IMR-90 (cell line): ENCODE data around the gene COL23A1. TPM values are rescaled to one million over a fixed set of nuclear protein-coding genes. Genes with fewer than 3 reads are reported as not detected.

Experiments
- ATAC-seq: fragments of 200-7000 bp; cut with Tn5 transposase; 2 replicates; pipeline ENCODE4 v1.9.1; 2020; ENCODE audit warnings: low read depth, mild to moderate bottlenecking, moderate library complexity
- BruUV-seq: library from RNA; stranded (reverse); fragments of 400-500 nt; replicated peaks from 2 replicates; lab custom pipeline; 2021; lab: Mats Ljungman, UMichigan
- CTCF ChIA-PET: fragments of 300-600 bp; formaldehyde crosslinking; extraction: SDS; loops from one replicate; lab custom pipeline; 2021; ENCODE audit warnings: antibody characterized with exemption; lab: Yijun Ruan, JAX
- POLR2A ChIA-PET: fragments of 300-600 bp; sonication (Branson Sonifier 250); formaldehyde crosslinking; loops from one replicate; lab custom pipeline; 2022; ENCODE audit warnings: antibody characterized with exemption; ENCODE audit not compliant: unreplicated experiment; lab: Charles Lee
- DNase-seq: peaks from one replicate; pipeline ENCODE4 v3.0.0; 2013
- H2AFZ ChIP-seq: replicated peaks from 2 replicates; pipeline ENCODE3; 2013; ENCODE audit warnings: low read length, mild to moderate bottlenecking; ENCODE audit not compliant: poor library complexity
- H2AK5ac ChIP-seq: 2 replicates; pipeline ENCODE4 v1.6.1; 2013; ENCODE audit warnings: low read depth, low read length, inconsistent platforms
- H2AK9ac ChIP-seq: replicated peaks from 2 replicates; pipeline ENCODE3; 2013; ENCODE audit warnings: mild to moderate bottlenecking, low read depth, low read length, moderate library complexity; ENCODE audit not compliant: poor library complexity
- H2BK120ac ChIP-seq: 2 replicates; pipeline ENCODE4 v1.6.1; 2013; ENCODE audit warnings: low read depth, low read length, inconsistent platforms
- H2BK15ac ChIP-seq: 3 replicates; pipeline ENCODE4 v1.6.1; 2013; ENCODE audit warnings: low read depth, low read length, inconsistent platforms
- H2BK20ac ChIP-seq: 2 replicates; pipeline ENCODE4 v1.6.1; 2013; ENCODE audit warnings: low read depth, mild to moderate bottlenecking, inconsistent platforms, low read length, moderate library complexity
- H2BK5ac ChIP-seq: 2 replicates; pipeline ENCODE4 v1.6.1; 2013; ENCODE audit warnings: mild to moderate bottlenecking, low read depth, low read length, inconsistent platforms; ENCODE audit not compliant: poor library complexity, severe bottlenecking
- H3K14ac ChIP-seq: replicated peaks from 2 replicates; pipeline ENCODE4 v1.6.1; 2013; ENCODE audit warnings: low read depth, low read length, inconsistent platforms
- H3K18ac ChIP-seq: 2 replicates; pipeline ENCODE4 v1.6.1; 2013; ENCODE audit warnings: low read depth, low read length, control low read depth
- H3K23ac ChIP-seq: 2 replicates; pipeline ENCODE4 v1.6.1; 2013; ENCODE audit warnings: low read depth, low read length, inconsistent platforms
- H3K27ac ChIP-seq: 2 replicates; pipeline ENCODE4 v1.5.1; 2013; ENCODE audit warnings: mild to moderate bottlenecking, control low read depth, low read length; ENCODE audit not compliant: insufficient read depth
- H3K27me3 ChIP-seq: 2 replicates; pipeline ENCODE4 v1.6.1; 2013; ENCODE audit warnings: low read length; ENCODE audit not compliant: control insufficient read depth, insufficient read depth
- H3K36me3 ChIP-seq: 2 replicates; pipeline ENCODE4 v1.6.1; 2013; ENCODE audit warnings: low read length, mixed read lengths; ENCODE audit not compliant: control insufficient read depth, insufficient read depth
- H3K4ac ChIP-seq: 2 replicates; pipeline ENCODE4 v1.6.1; 2013; ENCODE audit warnings: low read depth, low read length, inconsistent platforms
- H3K4me1 ChIP-seq: 2 replicates; pipeline ENCODE4 v1.6.1; 2013; ENCODE audit warnings: low read length, mixed read lengths; ENCODE audit not compliant: control insufficient read depth, insufficient read depth
- H3K4me2 ChIP-seq: 2 replicates; pipeline ENCODE4 v1.6.1; 2013; ENCODE audit warnings: low read depth, mild to moderate bottlenecking, control low read depth, low read length, moderate library complexity
- H3K4me3 ChIP-seq: 2 replicates; pipeline ENCODE4 v1.5.1; 2013; ENCODE audit warnings: low read depth, mild to moderate bottlenecking, control low read depth, low read length, moderate library complexity; ENCODE audit not compliant: insufficient read depth
- H3K56ac ChIP-seq: 2 replicates; pipeline ENCODE4 v1.6.1; 2013; ENCODE audit warnings: low read length, inconsistent platforms; ENCODE audit not compliant: insufficient read depth; ENCODE audit errors: extremely low read depth
- H3K79me1 ChIP-seq, 2 experiments: 2 replicates each; pipeline ENCODE4 v1.6.1; 2013; ENCODE audit warnings: low read length in 2 of 2, inconsistent platforms in 1 of 2, low read depth in 1 of 2
- H3K9ac ChIP-seq: 2 replicates; pipeline ENCODE4 v1.6.1; 2013; ENCODE audit warnings: low read depth, low read length, control low read depth
- H3K9me1 ChIP-seq: 2 replicates; pipeline ENCODE4 v1.6.1; 2013; ENCODE audit warnings: low read length, inconsistent platforms; ENCODE audit not compliant: insufficient read depth
- H3K9me3 ChIP-seq: 2 replicates; pipeline ENCODE4 v1.6.1; 2013; ENCODE audit warnings: low read length; ENCODE audit not compliant: control insufficient read depth, insufficient read depth
- H4K20me1 ChIP-seq: 2 replicates; pipeline ENCODE4 v1.6.1; 2013; ENCODE audit warnings: low read length, inconsistent platforms; ENCODE audit not compliant: insufficient read depth
- H4K5ac ChIP-seq: 2 replicates; pipeline ENCODE4 v1.6.1; 2013; ENCODE audit warnings: mild to moderate bottlenecking, low read depth, low read length, control low read depth
- H4K8ac ChIP-seq, 2 experiments: 2 replicates each; pipeline ENCODE4 v1.6.1; 2013; ENCODE audit warnings: low read depth in 2 of 2, low read length in 2 of 2, control low read depth in 1 of 2, inconsistent platforms in 1 of 2
- H4K91ac ChIP-seq: 2 replicates; pipeline ENCODE4 v1.6.1; 2013; ENCODE audit warnings: low read depth, low read length, inconsistent platforms; ENCODE audit not compliant: insufficient read depth
- BHLHE40 ChIP-seq: fragments of 150-350 bp; IDR thresholded peaks from 2 replicates; pipeline ENCODE4 v1.6.1; 2016; ENCODE audit warnings: mild to moderate bottlenecking, low read depth, low read length
- CEBPB ChIP-seq: IDR thresholded peaks from 2 replicates; pipeline ENCODE4 v1.6.1; 2012; ENCODE audit warnings: low read depth, low read length, improper control_type of control experiment
- CHD1 ChIP-seq: IDR thresholded peaks from 2 replicates; pipeline ENCODE4 v1.6.1; 2012; ENCODE audit warnings: low read depth, low read length, improper control_type of control experiment
- CTCF ChIP-seq: conservative IDR thresholded peaks from 2 replicates; pipeline ENCODE4 v1.5.1; 2012; ENCODE audit warnings: mild to moderate bottlenecking, low read depth, low read length, improper control_type of control experiment
- ELK1 ChIP-seq: fragments of 150-350 bp; IDR thresholded peaks from 2 replicates; pipeline ENCODE4 v1.6.1; 2016; ENCODE audit warnings: low read depth, mild to moderate bottlenecking, low read length, moderate library complexity, borderline replicate concordance
- FOS ChIP-seq: fragments of 150-350 bp; IDR thresholded peaks from 2 replicates; pipeline ENCODE4 v1.6.1; 2016; ENCODE audit warnings: low read depth, low read length
- MAFK ChIP-seq: IDR thresholded peaks from 2 replicates; pipeline ENCODE4 v1.6.1; 2012; ENCODE audit warnings: low read depth, low read length, improper control_type of control experiment
- MAZ ChIP-seq: IDR thresholded peaks from 2 replicates; pipeline ENCODE4 v1.6.1; 2012; ENCODE audit warnings: low read depth, mild to moderate bottlenecking, low read length, improper control_type of control experiment, moderate library complexity, borderline replicate concordance
- MXI1 ChIP-seq: IDR thresholded peaks from 2 replicates; pipeline ENCODE4 v1.6.1; 2012; ENCODE audit warnings: low read depth, mild to moderate bottlenecking, low read length, moderate library complexity, borderline replicate concordance
- NFE2L2 ChIP-seq: fragments of 150-350 bp; IDR thresholded peaks from 2 replicates; pipeline ENCODE4 v1.6.1; 2016; ENCODE audit warnings: low read depth, mild to moderate bottlenecking, low read length
- POLR2A ChIP-seq: IDR thresholded peaks from 2 replicates; pipeline ENCODE4 v1.6.1; 2012; ENCODE audit warnings: mild to moderate bottlenecking, low read depth, low read length
- RAD21 ChIP-seq: IDR thresholded peaks from 2 replicates; pipeline ENCODE4 v1.6.1; 2012; ENCODE audit warnings: low read length, improper control_type of control experiment
- RCOR1 ChIP-seq: IDR thresholded peaks from 2 replicates; pipeline ENCODE4 v1.6.1; 2012; ENCODE audit warnings: mild to moderate bottlenecking, low read length, improper control_type of control experiment; ENCODE audit not compliant: insufficient replicate concordance
- RFX5 ChIP-seq: IDR thresholded peaks from 2 replicates; pipeline ENCODE4 v1.8.0; 2012; ENCODE audit warnings: low read depth, mild to moderate bottlenecking, low read length, moderate library complexity
- SMC3 ChIP-seq: fragments of 150-350 bp; IDR thresholded peaks from 2 replicates; pipeline ENCODE4 v1.6.1; 2016; ENCODE audit warnings: low read depth, mild to moderate bottlenecking, antibody characterized with exemption, low read length, moderate library complexity
- USF2 ChIP-seq: fragments of 150-350 bp; IDR thresholded peaks from 2 replicates; pipeline ENCODE4 v1.6.1; 2017; ENCODE audit warnings: mild to moderate bottlenecking, antibody characterized with exemption, low read length, low read depth
- WGBS, 2 experiments: methylation state at CpG; one replicate each; pipeline versions ENCODE4 v1.1.5 to v1.1.7; 2013; ENCODE audit warnings: missing lambda C conversion rate in 2 of 2; ENCODE audit not compliant: insufficient read length in 1 of 2; ENCODE audit errors: extremely low coverage in 2 of 2; 5-methylcytosine and 5-hydroxymethylcytosine counted together
- dilution Hi-C: fragments of 300-500 bp; cut with HindIII; formaldehyde crosslinking; loops from one replicate; pipeline ENCODE4 v1.14.3; 2018; ENCODE audit warnings: low sequenced_read_pairs; ENCODE audit not compliant: unreplicated experiment
- in situ Hi-C: fragments of 300-500 bp; cut with MboI; formaldehyde crosslinking; loops from 3 replicates; pipeline ENCODE4 v1.14.3; 2019; ENCODE audit warnings: low sequenced_read_pairs, inconsistent platforms, mixed read lengths
- intact Hi-C: fragments of 100-400 bp; cut with micrococcal nuclease; formaldehyde crosslinking; loops from 2 replicates; pipeline ENCODE4 v1.10.0; 2022
- polyA plus RNA-seq, 3 experiments: library from polyadenylated mRNA; depleted of rRNA; stranded (reverse); fragments of >200 nt; gene quantifications; 2 replicates each; pipeline ENCODE4 v1.2.3, GENCODE V29; 2012; ENCODE audit warnings: low replicate concordance in 1 of 3
- total RNA-seq: library from RNA; depleted of rRNA; stranded (reverse); fragments of >200 nt; gene quantifications from 2 replicates; pipeline ENCODE4 v1.2.3, GENCODE V29; 2012

COL23A1 gene
- total and polyA plus RNA-seq, 2 of the 4 experiments (the other 2 are of a cell fraction) = not detected

- Histone ChIP-seq H4K91ac (no peak overlapping the region), H3K79me1 (peaks cover 0 to 4% of the 10 kb centered on the region in 2 experiments; a peak in 1 of 4 replicates), H3K27me3 (no peaks in the 10 kb centered on the region; the same call in none of the 2 replicates), H4K20me1 (peaks cover 10% of the 10 kb centered on the region), H3K18ac (no peak overlapping the region), H2AK5ac (no peak overlapping the region), H2BK15ac (no peak overlapping the region), H4K5ac (no peak overlapping the region), H3K4ac (no peak overlapping the region), H3K9ac (no peak overlapping the region), H2BK120ac (no peak overlapping the region), H3K36me3 (no peaks in the 10 kb centered on the region), H2BK5ac (no peak overlapping the region), H3K4me3 (no peak overlapping the region), H4K8ac (no peak overlapping the region), H3K4me2 (no peak overlapping the region; the same call in 1 of the 2 replicates), H3K23ac (no peak overlapping the region), H3K56ac (no peak overlapping the region), H3K27ac (no peak overlapping the region), H2AFZ (peak overlapping the region; percentile 4), H3K14ac (no peak overlapping the region), H2BK20ac (no peak overlapping the region), H3K9me3 (no peaks in the 10 kb centered on the region), H3K4me1 (no peaks in the 10 kb centered on the region), H2AK9ac (no peak overlapping the region), H3K9me1 (no peaks in the 10 kb centered on the region)
- BruUV-seq = no TSS peak
- ATAC-seq (no peak), DNase-seq (peak; percentile 16)
- no peak for TF ChIP-seq CEBPB
- no peak for TF ChIP-seq BHLHE40
- TF ChIP-seq FOS = no peak
- TF ChIP-seq CHD1 = no peak
- no peak for TF ChIP-seq CTCF
- TF ChIP-seq SMC3 = no peak
- no peak for TF ChIP-seq RCOR1
- TF ChIP-seq MXI1 = no peak
- no peak for TF ChIP-seq NFE2L2
- no peak for TF ChIP-seq POLR2A
- TF ChIP-seq MAFK = no peak
- no peak for TF ChIP-seq MAZ
- TF ChIP-seq RAD21 = no peak
- no peak for TF ChIP-seq USF2
- TF ChIP-seq ELK1 = no peak
- no peak for TF ChIP-seq RFX5
- in situ Hi-C loops (no loop called here), dilution Hi-C loops (no loop called here), intact Hi-C loops (no loop called here)
- ChIA-PET POLR2A (no interaction called here), CTCF (no interaction called here)
- no CpG with 5 or more reads among the region's 4 CpGs for WGBS, 2 experiments
These were observed 40.3 kb upstream of the COL23A1 start for GRCh38 chr5:178630475-178630930.
